Posterior vena cava (tissue), 2 donors: ENCODE measurements around the gene MINAR2. TPM values are rescaled to one million over a fixed set of nuclear protein-coding genes. Genes with fewer than 3 reads are reported as not detected.

Experiments
- DNase-seq: peaks from one replicate; pipeline ENCODE4 v3.0.0-alpha.2; 2020; ENCODE audit warnings: low spot score
- intact Hi-C, 2 donors: fragments of 100-400 bp; cut with DNase I; formaldehyde crosslinking; loops; one replicate each; pipeline versions ENCODE4 v1.14.1 to v1.14.2; 2022 to 2023
- total RNA-seq, 2 donors: library from RNA; stranded (reverse); fragmentation: NEBNext Ultra II Directional; extraction: Animal tissue kit (Norgen Biotek cat#: 25700); gene quantifications; one replicate each; pipeline ENCODE4 v1.2.1, GENCODE V29; 2021
- donor health status: DM: yes; HTN: yes; CAD: no.
- donor health status: DM: yes; HTN: yes; CAD: no.

Gene MINAR2
- total RNA-seq, 2 donors from 2014 or later: not detected

DNA sequence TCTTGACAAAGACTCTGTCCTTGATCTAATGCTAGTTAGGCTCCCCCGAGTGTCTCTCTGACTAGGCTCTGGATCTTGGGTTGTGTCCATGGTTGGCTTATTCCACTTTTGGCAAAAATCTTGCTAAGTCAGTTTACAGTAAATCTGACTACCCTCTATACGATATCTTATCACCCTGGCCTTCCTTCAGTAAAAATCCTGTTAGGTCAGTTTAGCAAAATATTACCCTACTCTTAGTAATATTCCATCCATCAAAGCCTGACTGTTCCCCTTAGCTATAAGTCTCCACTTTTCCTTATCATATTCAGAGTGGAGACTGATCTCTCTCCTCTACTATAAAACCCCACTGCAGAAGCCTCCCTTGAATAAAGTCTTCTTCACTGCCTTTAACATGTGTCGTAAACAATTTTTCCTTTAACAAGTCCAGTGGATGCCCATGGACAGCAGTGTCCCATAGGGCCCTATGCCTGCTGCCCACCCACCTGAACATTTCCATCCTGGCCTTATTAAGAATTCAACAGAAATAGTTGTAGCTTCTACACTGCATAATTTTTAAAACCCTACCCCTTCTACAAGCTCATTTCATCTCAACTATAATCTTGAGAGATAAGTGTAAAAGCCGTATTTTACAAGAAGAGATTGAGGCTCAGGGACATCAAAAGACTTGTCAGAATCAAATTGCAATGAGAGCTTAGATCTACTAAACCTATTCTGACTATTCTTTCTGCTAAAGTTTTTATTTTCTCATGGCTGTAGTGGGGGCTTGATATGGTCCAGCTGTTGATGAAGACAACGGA is 22.3 kb downstream of the MINAR2 start:
- no peak for DNase-seq
- intact Hi-C loops: loop anchor here in 1 of 2 donors (5.0 kb wide), 1 partner anchor 887 kb away; no protein-coding TSS in a partner anchor

DNA sequence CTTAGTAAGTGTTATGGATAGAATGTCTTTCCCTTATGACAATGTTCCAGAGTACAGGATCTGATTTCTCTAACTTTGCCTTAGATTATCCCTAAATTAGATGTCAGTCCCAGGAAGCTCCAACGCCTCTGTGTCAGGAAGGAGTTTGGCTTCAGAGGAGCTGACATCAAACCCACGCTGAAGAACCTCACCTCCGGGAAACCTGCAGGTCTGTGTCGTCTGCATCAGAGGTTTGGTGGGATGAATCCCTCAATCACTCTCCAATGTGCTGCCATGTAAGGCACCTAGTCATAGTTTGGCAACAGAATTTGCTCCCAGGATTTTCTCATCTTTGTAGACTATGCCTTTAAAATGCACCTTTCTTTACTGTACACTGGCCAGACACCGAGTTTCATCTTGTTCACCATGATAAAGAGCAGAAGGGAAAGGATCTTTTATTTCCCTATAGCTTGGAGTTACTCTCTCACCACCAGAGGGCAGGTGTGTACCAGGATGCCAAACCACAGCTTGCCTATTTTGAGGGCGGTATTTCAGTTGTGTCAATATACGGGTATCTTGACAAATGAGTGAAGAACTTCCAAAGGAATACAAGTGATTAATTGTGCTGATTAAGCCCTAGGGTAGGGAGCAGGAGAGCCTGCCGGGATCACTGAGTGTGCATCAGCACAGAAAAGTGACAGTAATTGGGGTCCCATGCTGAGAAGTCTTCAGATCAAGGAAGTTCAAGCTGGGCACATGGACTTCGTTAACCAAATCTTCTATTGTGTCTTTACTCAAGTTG is 23.4 kb downstream of the MINAR2 start:
- intact Hi-C loops: loop anchor here in 1 of 2 donors (5.0 kb wide), 1 partner anchor 886 kb away; no protein-coding TSS in a partner anchor
- DNase-seq: no peak

DNA sequence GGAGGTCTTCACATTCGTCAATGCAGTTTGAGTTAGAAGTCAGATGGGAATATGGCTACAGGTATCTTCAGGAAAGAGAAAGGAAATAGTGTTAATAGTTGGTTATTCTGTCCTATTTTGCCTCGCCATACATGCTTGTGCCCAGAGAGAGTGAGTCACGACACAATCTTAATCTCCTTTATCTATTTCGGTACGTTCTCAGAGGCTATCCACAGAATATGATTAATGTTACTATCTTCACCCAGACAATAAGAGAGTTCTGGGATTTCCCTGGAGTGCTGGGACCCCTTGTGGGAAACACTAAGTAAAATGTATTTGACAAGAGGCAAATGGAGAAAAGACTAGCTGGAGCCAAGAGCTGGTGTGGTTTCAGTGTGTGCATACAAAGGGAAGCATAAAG is 25.5 kb downstream of the MINAR2 start:
- intact Hi-C loops: loop anchor here in 1 of 2 donors (5.0 kb wide), 1 partner anchor 884 kb away; no protein-coding TSS in a partner anchor
- DNase-seq: no peak

DNA sequence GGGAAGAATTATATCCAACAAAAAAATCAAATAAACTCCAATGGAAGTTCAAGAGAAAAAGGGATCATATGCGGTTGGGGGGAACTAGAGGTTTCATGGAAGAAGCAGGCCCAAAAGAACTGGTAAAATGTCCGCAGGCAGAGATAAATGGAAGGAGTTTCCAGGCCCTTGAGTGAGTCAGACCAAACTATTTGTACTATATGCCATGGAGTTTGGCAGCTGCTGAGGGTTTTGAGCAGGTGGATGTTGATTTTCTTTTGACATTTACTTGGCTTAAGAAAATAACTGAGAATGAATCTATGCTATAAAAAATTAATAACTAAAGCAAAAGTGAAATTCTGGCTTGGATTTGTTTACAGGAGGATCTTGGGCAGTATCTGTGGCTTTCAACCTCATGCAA is 33.7 kb downstream of the MINAR2 start:
- DNase-seq: no peak
- intact Hi-C loops: no loop called here

DNA sequence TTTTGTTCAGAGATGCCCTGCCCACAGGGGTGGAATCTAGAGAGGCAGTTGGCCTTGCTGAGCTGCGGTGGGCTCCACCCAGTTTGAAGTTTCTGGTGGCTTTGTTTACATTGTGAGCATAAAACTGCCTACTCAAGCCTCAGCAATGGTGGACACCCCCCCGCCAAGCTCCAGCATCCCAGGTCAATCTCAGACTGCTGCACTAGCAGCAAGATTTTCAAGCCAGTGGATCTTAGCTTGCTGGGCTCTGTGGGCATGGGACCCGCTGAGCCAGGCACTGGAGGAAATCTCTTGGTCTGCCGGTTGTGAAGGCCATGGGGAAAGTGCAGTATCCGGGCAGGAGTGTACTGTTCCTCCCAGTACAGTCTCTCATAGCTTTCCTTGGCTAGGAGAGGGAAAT is 55.5 kb downstream of the MINAR2 start:
- intact Hi-C loops: no loop called here
- DNase-seq: no peak

DNA sequence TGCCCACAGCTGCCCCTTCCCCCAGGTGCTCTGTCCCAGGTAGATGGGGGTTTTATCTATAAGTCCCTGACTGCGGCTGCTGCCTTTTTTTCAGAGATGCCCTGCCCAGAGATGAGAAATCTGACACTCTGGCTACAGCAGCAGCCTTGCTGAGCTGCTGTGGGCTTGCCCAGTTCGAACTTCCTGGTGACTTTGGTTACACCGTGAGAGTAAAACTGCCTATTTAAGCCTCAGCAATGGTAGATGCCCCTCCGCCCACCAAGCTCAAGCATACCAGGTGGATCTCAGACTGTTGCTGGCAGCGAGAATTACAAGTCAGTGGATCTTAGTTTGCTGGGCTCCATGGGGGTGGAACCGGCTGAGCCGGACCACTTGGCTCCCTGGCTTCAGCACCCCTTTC is 56.8 kb downstream of the MINAR2 start:
- DNase-seq: no peak
- intact Hi-C loops: no loop called here

DNA sequence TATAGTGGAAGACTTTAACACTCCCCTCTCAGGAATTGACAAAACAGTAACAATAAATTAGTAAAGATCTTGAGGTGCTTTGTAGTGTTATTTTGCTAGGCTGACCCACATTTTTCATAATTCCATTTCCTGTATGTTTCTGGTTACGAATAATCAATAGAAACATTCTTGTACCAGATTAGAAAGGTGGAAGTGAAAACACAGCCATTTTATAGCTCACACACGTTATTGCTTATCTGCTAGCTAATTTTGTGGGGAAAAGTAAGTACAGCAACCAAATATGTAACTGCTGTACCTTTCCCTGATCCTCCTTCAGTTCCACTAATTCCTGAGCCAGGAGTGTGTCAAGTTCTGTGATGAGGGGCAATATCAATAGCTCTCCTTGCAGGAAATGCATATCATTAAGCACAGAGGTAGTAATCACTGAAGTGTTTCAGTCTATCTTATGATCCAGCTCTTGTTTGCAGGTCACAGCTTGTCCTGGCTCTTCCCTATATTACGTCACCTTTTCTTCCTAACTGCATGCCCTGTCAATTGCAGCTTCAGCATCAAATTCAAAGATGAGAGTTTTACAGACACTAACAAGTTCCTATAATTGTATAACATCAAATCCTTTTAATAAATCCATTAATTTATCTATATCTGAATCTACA is 59.4 kb downstream of the MINAR2 start:
- no peak for DNase-seq
- intact Hi-C loops: no loop called here

Other genes with a start within 250 kb of the MINAR2 start
- 1 to 10 TPM; 4.9 to 5.8 TPM for gene CHSY3, start 156.4 kb downstream of the MINAR2 start, total RNA-seq